DOHH2 (cell line): ENCODE data around the gene NCDN.

Experiments used
- H3F3A ChIP-seq: fragments of 200-600 bp; sonication (generic), shearing (Covaris generic); 2 replicates; pipeline ENCODE4 v1.6.0; 2016; ENCODE audit warnings: antibody characterized with exemption, mild to moderate bottlenecking; ENCODE audit not compliant: control insufficient read depth, insufficient read depth
- H3K27ac ChIP-seq: fragments of 200-600 bp; sonication (generic); 2 replicates; pipeline ENCODE4 v1.5.1; 2014; ENCODE audit warnings: low read depth, mild to moderate bottlenecking, low read length, moderate library complexity
- H3K27me3 ChIP-seq: fragments of 200-600 bp; sonication (generic); 2 replicates; pipeline ENCODE4 v1.6.1; 2014; ENCODE audit warnings: mild to moderate bottlenecking, low read length, mixed read lengths; ENCODE audit not compliant: control insufficient read depth
- H3K36me3 ChIP-seq: fragments of 200-600 bp; sonication (generic); 2 replicates; pipeline ENCODE4 v1.6.1; 2014; ENCODE audit warnings: mild to moderate bottlenecking, low read length, moderate library complexity, mixed read lengths; ENCODE audit not compliant: control insufficient read depth
- H3K4me1 ChIP-seq: fragments of 200-600 bp; sonication (generic); 2 replicates; pipeline ENCODE4 v1.6.1; 2014; ENCODE audit warnings: mild to moderate bottlenecking, low read length, mixed read lengths; ENCODE audit not compliant: control insufficient read depth
- H3K4me2 ChIP-seq: fragments of 200-600 bp; sonication (generic); 2 replicates; pipeline ENCODE4 v1.6.0; 2014; ENCODE audit warnings: mild to moderate bottlenecking, low read length, moderate library complexity
- H3K4me3 ChIP-seq: fragments of 200-600 bp; sonication (generic); 2 replicates; pipeline ENCODE4 v1.5.1; 2014; ENCODE audit warnings: mild to moderate bottlenecking, low read length, mixed read lengths
- H3K79me2 ChIP-seq: fragments of 200-600 bp; sonication (generic); 2 replicates; pipeline ENCODE4 v1.6.1; 2014; ENCODE audit warnings: mild to moderate bottlenecking, low read length, mixed read lengths; ENCODE audit not compliant: control insufficient read depth
- H3K9me2 ChIP-seq: fragments of 200-600 bp; sonication (generic); replicated peaks from 2 replicates; pipeline ENCODE4 v1.6.1; 2014; ENCODE audit warnings: mild to moderate bottlenecking, low read length, mixed read lengths; ENCODE audit not compliant: control insufficient read depth
- H3K9me3 ChIP-seq: fragments of 200-600 bp; sonication (generic); 2 replicates; pipeline ENCODE4 v1.6.1; 2014; ENCODE audit warnings: antibody characterized with exemption, low read length, mixed read lengths; ENCODE audit not compliant: control insufficient read depth, insufficient read depth
- H4K20me1 ChIP-seq: fragments of 200-600 bp; sonication (generic); 2 replicates; pipeline ENCODE4 v1.6.0; 2014; ENCODE audit warnings: low read depth, mild to moderate bottlenecking, antibody characterized with exemption, low read length, moderate library complexity; ENCODE audit not compliant: control insufficient read depth, insufficient read depth
- EZH2phosphoT487 ChIP-seq: fragments of 200-600 bp; sonication (generic); IDR thresholded peaks from 2 replicates; pipeline ENCODE4 v1.6.1; 2017; ENCODE audit warnings: borderline replicate concordance, mild to moderate bottlenecking, antibody characterized with exemption, low read length, moderate library complexity, mixed read lengths
- TF ChIP-seq, protein P1 (sequence below): fragments of 200-600 bp; sonication (generic); IDR thresholded peaks from one replicate; pipeline ENCODE4 v1.5.1; 2014; ENCODE audit warnings: antibody characterized with exemption, mild to moderate bottlenecking, low read depth, low read length; ENCODE audit not compliant: poor library complexity, severe bottlenecking

The NCDN gene

DNA sequence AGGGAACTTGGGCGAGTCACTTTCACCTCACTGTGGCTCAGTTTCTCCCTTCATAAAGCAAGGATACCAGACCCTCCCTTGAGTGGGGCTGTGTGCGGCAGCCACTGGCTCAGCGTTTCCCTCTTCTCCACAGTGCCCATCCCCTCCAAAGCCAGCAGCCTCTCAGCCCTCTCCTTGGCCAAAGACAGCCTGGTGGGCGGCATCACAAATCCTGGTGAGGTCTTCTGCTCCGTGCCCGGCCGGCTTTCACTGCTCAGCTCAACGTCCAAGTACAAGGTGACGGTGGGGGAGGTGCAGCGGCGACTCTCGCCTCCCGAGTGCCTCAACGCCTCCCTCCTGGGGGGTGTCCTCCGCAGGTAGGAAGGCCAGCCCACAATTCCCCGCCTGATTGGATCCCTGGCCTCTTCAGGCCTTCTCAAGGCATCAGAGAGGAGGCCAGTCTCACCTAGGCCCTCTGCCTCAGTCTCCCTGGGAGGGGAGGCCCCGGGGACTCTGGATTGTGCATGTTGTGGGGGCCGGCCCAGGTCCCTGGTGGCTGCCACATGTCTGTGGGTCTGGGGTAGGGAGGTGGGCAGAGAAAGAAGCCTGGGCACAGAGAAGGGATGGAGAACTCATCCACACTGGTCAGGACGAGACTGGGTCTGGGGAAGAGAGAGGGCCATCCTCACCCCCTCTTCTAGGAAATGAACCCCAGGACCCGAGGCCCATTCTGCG, 30.8 kb downstream of the NCDN start:
- Histone ChIP-seq H4K20me1 (no peaks in the 10 kb centered on the region), H3K4me2 (no peak overlapping the region), H3K9me2 (no peaks in the 10 kb centered on the region), H3K36me3 (no peaks in the 10 kb centered on the region), H3K9me3 (no peaks in the 10 kb centered on the region), H3K4me1 (no peaks in the 10 kb centered on the region), H3K27ac (no peak overlapping the region), H3K27me3 (no peaks in the 10 kb centered on the region), H3K4me3 (no peak overlapping the region), H3K79me2 (no peaks in the 10 kb centered on the region), H3F3A (no peaks in the 10 kb centered on the region)
- TF ChIP-seq, protein P1, sequence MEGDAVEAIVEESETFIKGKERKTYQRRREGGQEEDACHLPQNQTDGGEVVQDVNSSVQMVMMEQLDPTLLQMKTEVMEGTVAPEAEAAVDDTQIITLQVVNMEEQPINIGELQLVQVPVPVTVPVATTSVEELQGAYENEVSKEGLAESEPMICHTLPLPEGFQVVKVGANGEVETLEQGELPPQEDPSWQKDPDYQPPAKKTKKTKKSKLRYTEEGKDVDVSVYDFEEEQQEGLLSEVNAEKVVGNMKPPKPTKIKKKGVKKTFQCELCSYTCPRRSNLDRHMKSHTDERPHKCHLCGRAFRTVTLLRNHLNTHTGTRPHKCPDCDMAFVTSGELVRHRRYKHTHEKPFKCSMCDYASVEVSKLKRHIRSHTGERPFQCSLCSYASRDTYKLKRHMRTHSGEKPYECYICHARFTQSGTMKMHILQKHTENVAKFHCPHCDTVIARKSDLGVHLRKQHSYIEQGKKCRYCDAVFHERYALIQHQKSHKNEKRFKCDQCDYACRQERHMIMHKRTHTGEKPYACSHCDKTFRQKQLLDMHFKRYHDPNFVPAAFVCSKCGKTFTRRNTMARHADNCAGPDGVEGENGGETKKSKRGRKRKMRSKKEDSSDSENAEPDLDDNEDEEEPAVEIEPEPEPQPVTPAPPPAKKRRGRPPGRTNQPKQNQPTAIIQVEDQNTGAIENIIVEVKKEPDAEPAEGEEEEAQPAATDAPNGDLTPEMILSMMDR = no peak
- no peak for TF ChIP-seq EZH2phosphoT487

DNA sequence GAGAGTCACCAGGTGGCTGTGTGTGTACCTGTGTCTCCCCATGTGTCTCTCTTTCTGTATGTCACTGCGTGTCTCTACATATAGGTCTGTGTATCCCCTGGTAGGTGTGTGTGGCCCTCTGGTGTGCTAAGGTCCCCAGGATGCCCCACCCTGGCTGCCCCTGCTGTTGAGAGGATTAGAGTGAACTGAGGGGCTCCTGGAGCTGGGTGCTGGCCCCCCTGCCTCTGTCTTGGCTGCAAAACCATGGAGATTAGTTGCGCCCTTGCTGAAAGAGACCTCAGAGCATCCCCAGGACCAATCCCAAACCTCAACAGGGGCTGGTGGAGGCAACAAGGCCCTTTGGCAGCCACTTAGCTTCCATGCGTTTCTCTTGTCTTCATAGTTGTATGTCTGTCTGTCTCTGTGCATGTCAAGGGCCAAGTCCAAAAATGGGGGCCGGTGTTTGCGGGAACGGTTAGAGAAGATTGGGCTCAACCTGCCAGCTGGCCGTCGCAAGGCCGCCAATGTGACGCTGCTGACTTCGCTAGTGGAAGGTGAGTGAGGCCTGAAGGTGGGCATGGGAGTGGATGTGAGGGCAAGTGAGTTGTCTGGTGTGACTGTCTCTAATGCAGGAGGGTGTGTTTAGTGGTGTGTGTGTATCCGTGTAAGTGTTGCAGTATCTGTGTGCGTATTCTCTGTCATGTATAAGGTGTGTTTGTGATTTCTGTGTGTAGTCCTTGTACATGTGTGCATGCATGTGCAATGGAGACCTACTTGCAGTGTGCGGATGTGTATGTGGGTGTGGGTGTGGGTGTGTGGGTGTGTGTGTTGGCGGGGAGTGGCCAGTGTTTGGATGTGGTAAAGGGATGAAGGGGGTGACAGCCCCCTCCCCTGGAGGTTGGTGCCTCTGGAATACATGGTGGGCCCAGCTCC, 32.2 kb downstream of the NCDN start:
- Histone ChIP-seq H3F3A (no peaks in the 10 kb centered on the region), H4K20me1 (no peaks in the 10 kb centered on the region), H3K79me2 (no peaks in the 10 kb centered on the region), H3K4me1 (no peaks in the 10 kb centered on the region), H3K27ac (no peak overlapping the region), H3K4me3 (no peak overlapping the region), H3K27me3 (no peaks in the 10 kb centered on the region), H3K4me2 (no peak overlapping the region), H3K9me3 (no peaks in the 10 kb centered on the region), H3K9me2 (no peaks in the 10 kb centered on the region), H3K36me3 (no peaks in the 10 kb centered on the region)
- TF ChIP-seq, protein P1 = no peak
- no peak for TF ChIP-seq EZH2phosphoT487

DNA sequence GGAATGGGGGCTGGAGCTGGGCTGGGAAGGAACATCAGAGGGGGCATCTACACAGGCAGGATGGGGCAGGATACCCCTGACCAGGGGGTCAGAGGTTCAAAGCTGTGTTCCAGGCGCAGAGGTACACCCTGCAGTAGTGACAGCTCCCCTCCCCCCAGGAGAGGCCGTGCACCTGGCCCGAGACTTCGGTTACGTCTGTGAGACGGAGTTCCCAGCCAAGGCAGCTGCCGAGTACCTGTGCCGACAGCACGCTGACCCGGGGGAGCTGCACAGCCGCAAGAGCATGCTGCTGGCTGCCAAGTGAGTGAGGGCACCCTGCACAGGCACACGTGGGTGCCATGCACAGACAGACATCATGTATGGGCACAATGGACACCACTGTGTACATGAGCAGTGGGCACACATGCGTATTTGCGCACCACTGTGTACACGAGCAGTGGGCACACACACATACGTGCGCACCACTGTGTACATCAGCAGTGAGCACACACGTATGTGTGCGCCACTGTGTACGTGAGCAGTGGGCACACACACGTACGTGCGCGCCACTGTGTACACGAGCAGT, 33.0 kb downstream of the NCDN start:
- no peaks in the 10 kb centered on the region for H3K9me3 ChIP-seq
- H3K4me3 ChIP-seq = no peak overlapping the region
- TF ChIP-seq EZH2phosphoT487 = no peak
- TF ChIP-seq, protein P1 = no peak
- no peaks in the 10 kb centered on the region for H3K9me2 ChIP-seq
- no peak overlapping the region for H3K4me2 ChIP-seq
- no peaks in the 10 kb centered on the region for H3K36me3 ChIP-seq
- H3F3A ChIP-seq = no peaks in the 10 kb centered on the region
- no peaks in the 10 kb centered on the region for H4K20me1 ChIP-seq
- no peaks in the 10 kb centered on the region for H3K79me2 ChIP-seq
- no peak overlapping the region for H3K27ac ChIP-seq
- H3K27me3 ChIP-seq = no peaks in the 10 kb centered on the region
- H3K4me1 ChIP-seq = no peaks in the 10 kb centered on the region
